Erythroblast (primary cell): Measurements from ENCODE around the gene ACSBG1.

ENCODE experiments used
- GATA1 ChIP-seq: IDR thresholded peaks from 2 replicates; pipeline ENCODE4 v1.6.1; 2011; ENCODE audit warnings: low read depth, mild to moderate bottlenecking, control low read depth, low read length, moderate library complexity
- POLR2A ChIP-seq: IDR thresholded peaks from 2 replicates; pipeline ENCODE4 v1.6.1; 2011; ENCODE audit warnings: mild to moderate bottlenecking, low read length

GRCh38 chr15:78154955-78155354 is 79.4 kb downstream of the ACSBG1 start:
- TF ChIP-seq POLR2A: no peak
- TF ChIP-seq GATA1: no peak
